ENCODE data around the gene CCL13. TPM values are rescaled to one million over a fixed set of nuclear protein-coding genes. Genes with fewer than 3 reads are reported as not detected.

Gene CCL13
- total RNA-seq, 1 donor from 2014 or later: not detected

- DNase-seq (ENCODE audit: low read depth in 2 of 2): no peak
Measured at GRCh38 chr17:34363183-34363661, 6.9 kb downstream of the CCL13 start, which contains the start of gene CCL1. Gene CCL1, minus strand, starts transcription at chr17:34363233. Its CDS starts 72 bp downstream, at chr17:34363161.

- no peak for DNase-seq (ENCODE audit: low read depth in 2 of 2)
Measured at GRCh38 chr17:34364751-34365150, 8.5 kb downstream of the CCL13 start.

- no peak for DNase-seq (ENCODE audit: low read depth in 2 of 2)
Measured at GRCh38 chr17:34365340-34365739, 9.1 kb downstream of the CCL13 start.

DNA sequence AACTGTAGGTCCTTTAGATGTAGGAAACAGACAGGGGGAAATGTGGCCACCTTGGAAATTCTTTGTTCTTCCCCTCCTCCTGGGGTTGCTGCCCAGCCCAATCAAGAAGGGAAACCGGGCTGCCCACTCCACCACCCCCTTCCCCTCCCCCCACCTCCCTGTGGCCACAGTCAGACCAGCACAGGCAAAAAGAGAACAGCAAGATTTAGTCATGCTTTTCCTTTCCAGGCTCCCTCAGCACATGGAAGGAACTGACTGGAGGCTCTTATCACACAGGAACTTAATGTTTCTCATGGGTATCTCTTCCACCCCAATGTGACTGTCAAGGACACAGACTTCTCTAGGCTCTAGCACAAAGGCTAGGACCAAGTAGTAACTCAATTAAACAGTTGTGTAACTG is 9.7 kb downstream of the CCL13 start:
- no peak for DNase-seq (ENCODE audit: low read depth in 2 of 2)

DNA sequence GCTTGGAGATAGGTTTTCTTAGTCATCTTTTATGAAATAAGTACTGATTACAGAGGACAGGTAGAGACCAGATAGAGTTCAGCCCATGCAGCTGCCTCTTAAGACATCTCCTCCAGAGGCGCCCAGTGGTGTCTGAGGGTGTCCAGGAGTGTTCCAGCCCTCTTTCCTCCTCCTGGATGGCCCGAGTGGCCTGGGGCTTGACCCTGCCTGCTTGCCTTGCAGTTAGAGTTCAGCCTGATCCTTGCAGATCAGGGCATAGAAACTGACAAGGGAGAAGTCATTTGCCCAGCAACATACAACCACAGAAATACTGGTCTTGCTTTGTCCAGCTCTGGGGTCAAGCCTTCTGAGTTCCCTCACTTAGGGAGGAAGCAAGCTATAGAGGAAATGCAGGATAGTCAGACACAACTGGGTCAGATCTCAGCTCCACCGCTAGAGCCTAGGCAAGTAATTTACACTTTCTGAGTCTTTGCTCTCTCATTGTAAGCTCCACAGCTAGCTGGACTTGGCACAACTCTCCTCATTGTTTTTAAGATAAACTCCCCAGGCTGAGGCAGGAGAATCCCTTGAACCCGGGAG is 10.3 kb downstream of the CCL13 start:
- DNase-seq (ENCODE audit: low read depth in 2 of 2): peak in 1 of 2 donors; percentile 8

GRCh38 chr17:34367486-34368195 is 11.4 kb downstream of the CCL13 start:
- no peak for DNase-seq (ENCODE audit: low read depth in 2 of 2)

DNA sequence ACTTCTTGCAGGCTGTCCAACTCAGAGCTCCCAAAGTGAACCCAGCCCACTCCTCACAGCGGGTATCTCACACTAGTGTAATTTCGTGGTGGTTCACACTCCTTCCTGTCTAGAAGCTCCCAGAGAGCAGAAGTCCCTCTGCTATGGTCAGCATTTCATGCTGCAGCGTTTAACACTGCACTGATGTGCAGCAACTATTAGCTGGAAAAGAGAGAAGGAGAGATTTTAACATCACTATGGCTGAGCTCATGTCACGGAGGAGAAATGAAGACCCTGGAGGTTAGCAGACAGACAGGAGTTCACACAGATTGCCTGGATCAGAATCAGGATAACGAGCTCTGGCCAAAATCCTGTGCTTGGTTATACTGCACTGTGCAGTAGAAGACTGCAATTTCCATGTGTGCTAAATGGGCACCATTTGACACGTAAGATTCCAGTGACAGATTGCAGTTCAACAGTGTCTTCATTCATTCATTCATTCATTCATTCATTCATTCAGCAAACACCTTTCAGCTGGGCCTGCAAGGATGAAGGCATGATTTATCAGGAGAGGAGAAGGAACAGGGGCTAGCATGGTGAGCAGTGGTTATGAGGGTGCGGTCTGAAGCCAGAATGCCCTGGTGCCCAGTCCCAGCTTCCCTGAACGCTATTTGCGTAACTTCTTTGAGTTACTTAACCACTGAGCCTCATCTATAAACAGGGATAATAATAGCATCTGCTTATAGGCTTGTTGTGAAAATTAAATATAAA is 12.1 kb downstream of the CCL13 start:
- DNase-seq (ENCODE audit: low read depth in 2 of 2): no peak

DNA sequence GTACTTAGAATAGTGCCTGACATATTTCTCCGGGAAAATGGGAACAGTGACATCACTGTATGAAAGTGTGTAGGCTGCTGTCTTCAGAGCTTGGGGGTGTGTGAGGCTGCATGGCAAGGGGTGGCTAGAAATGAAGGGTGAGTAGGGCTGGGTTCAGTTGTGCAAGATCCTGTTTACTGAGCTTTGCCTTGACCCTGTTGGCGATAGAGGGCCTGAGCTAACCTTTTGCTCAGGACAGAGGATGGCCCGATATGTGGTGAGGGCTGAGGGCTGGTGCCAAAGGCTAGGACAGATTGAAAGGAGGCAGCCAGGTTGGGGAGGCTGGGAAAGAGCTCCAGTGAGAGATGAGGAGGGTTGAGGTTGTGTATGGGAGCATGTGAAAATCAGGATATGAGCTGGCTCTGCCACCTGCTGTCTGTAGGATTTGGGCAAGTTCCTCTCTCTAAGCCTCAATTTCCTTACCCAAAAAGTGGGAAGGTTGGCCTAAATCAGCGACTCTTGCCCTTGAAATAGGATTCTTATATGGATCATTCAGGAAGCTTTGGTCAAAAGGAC is 12.7 kb downstream of the CCL13 start:
- DNase-seq (ENCODE audit: low read depth in 2 of 2): no peak

DNA sequence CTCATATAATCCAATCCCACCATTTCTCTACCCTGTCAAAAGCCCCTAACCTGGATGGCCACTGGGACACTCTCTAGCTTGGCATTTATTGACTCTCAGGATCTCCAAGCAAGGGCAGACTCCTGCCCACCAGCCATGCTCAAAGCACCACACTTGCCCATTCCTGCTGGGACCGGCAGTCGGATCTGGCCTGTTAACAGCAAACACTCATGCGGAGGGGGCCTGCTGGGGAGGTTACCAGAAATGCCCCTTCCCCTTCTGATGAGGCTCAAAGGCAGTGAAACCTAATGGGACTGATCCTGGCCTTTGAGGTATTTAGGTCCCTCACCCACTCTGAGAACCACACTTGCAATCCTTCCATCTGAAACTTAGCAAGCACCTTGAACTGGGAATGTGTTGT is 13.3 kb downstream of the CCL13 start:
- no peak for DNase-seq (ENCODE audit: low read depth in 2 of 2)

- DNase-seq (ENCODE audit: low read depth in 2 of 2): no peak
Measured at GRCh38 chr17:34370376-34370996, 14.2 kb downstream of the CCL13 start.

- DNase-seq (ENCODE audit: low read depth in 2 of 2): no peak
Measured at GRCh38 chr17:34370997-34371395, 14.7 kb downstream of the CCL13 start.

GRCh38 chr17:34371405-34372100 is 15.3 kb downstream of the CCL13 start:
- no peak for DNase-seq (ENCODE audit: low read depth in 2 of 2)

GRCh38 chr17:34374457-34374856 is 18.2 kb downstream of the CCL13 start:
- no peak for DNase-seq (ENCODE audit: low read depth in 2 of 2)

- no peak for DNase-seq (ENCODE audit: low read depth in 2 of 2)
Measured at GRCh38 chr17:34375426-34375997, 19.2 kb downstream of the CCL13 start.

- DNase-seq (ENCODE audit: low read depth in 2 of 2): no peak
Measured at GRCh38 chr17:34377078-34377823, 21.0 kb downstream of the CCL13 start.

DNA sequence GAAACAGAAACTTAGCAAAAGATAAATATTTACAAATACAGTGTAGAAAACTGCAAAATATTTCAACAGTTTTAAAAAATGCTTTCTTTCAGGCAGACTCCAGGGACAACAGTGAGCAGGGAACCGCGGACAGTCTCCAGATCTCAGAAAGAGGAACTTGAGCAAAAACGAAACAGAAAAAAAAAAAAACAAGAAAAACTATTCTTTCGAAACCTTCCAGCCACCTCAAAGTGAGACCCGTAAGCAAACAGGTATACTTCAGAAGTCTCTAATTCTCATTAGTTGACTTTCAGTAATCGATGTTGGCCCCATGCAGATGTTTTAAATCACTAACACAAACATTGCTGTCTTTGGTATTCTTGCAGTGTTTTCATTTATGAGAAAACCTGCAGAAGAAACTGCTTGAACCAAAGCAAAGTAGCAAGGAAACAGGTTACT is 22.4 kb downstream of the CCL13 start:
- no peak for DNase-seq (ENCODE audit: low read depth in 2 of 2)

DNA sequence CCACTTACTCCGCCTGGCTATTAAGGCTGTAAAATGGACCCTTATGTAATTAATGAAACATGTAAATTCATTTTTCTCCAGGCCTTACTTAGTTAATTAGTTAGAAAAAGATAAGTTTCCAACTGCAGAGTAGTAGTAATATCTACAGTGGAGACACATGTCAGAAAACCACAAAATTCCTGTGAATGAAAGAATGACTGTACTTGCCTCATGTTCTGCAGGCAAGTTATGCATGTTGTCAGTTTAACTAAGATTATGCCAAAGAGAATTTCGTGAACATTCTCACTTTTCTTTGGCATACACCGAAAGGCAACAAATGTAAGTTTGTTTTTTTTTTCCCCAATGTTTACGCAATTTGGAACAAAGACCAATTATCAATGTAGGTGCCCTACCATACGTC is 23.6 kb downstream of the CCL13 start:
- no peak for DNase-seq (ENCODE audit: low read depth in 2 of 2)

- DNase-seq (ENCODE audit: low read depth in 2 of 2): peak; percentile 70 to 89
Measured at GRCh38 chr17:34382621-34383124, 26.4 kb downstream of the CCL13 start.

- DNase-seq (ENCODE audit: low read depth in 2 of 2): no peak
Measured at GRCh38 chr17:34383216-34383615, 26.9 kb downstream of the CCL13 start.

DNA sequence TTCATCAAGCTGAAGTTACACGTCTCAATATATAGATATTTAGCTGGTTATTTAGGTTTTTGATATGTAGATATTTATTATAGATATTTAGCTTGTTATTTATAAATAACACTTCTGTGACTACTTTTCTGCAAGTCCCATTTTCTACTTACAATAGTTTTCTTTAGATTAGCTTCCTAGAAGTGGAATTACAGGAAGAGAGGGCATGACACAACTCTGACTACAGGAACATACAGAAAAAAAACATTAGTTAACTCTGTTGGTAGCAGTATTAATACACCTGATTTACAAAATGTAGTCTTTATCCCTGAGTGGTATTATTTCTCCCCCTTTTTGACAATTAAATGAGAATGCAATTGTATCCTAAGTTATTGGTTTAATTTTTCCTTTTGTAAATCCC is 28.0 kb downstream of the CCL13 start:
- DNase-seq (ENCODE audit: low read depth in 2 of 2): peak in 1 of 2 donors; percentile 47
